Measurements from ENCODE around the gene LDHB.

- TF ChIP-seq CTCF (IDR thresholded peaks at IDR 0.05; ENCODE audit: borderline replicate concordance, extremely low read depth, low read length, poor library complexity, severe bottlenecking) (no peak), EZH2 (IDR thresholded peaks at IDR 0.05; ENCODE audit: borderline replicate concordance, low read depth, low read length, severe bottlenecking) (no peak)
Measured at GRCh38 chr12:21614506-21614905, 43.1 kb downstream of the LDHB start.

All from DND-41 (cell line).